ENCODE data around the gene RALGAPA1.
"Not testable (repeated sequence)": the region's sequence is repeated elsewhere in the genome, so short reads cannot be mapped to it uniquely, and the experiment has no call there.

RALGAPA1 gene

DNA sequence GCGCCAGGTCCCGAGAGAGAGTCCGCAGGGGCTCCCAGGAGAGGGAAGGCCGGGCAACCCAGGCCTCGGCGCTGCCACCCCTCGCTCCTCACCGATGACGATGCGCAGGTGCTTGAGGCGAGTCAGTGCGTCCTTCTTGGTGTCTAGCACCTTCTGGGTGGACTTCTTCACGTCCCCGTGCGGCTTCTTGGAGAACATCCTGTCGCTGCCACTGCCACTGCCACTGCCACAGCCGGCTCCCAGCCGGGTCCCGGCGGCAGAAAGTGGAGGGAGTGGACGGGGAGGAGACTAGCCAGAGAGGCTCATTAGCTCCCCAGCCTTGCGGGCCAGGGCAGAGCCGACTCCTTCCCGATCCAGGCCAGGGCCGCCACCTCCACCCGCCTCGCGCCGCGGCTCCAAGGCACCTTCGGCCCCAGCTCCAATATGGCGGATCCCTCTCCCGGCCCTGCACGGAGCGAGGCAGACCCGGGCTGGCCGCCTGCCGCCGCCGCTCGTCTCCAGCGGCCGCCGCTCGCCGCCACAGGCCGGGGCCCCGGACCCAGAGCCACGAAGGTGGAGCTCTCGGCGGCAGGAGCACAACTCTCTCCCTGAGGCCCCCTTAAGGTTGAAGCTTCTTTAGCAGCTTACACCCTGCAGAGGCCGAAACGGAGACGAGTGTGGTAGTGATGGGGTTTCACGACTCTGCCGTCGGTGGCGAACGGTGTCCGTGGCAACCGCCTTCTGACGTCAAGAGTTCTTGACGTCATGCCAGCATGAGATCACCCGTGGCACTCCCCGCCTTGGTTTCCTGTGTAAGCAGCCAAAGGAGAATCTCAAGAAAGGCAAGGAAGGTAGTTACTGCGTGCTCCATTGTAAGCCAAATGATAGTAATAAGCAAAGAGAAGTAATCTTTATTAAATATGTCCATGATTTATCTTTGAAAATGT, at the start of gene RALGAPA1:
TSS of gene RALGAPA1 (minus strand) at position 658 of the 926 bp plus-strand sequence. CDS start at position 198, 460 bp downstream.
- DNase-seq (ENCODE audit: low read depth in 2 of 2), result peak; percentile 85 to 88

- no peak for DNase-seq (ENCODE audit: low read depth in 2 of 2)
Measured at GRCh38 chr14:35858521-35859209, 49.6 kb upstream of the RALGAPA1 start.

GRCh38 chr14:35855876-35856481, 46.9 kb upstream of the RALGAPA1 start:
- no peak for DNase-seq (ENCODE audit: low read depth in 2 of 2)

GRCh38 chr14:35854696-35855270, 45.7 kb upstream of the RALGAPA1 start:
- DNase-seq (ENCODE audit: low read depth in 2 of 2), result no peak

DNA sequence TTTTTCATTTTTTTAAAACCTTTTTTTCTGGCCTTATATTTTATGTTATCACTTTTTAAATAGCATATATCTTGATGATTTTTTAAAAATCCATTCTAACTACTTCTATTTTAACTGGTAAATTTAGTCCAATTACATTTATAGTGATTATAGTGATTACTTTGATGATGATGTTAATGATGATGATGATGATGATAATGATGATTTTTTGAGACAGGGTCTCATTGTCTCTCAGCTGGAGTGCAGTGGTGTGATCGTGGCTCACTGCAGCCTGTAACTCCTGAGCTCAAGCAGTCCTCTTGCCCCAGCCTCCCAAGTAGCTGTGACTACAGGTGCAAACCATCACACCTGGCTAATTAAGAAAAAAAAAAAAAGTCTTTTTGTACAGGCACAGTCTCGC, 44.1 kb upstream of the RALGAPA1 start:
- no peak for DNase-seq (ENCODE audit: low read depth in 2 of 2)

DNA sequence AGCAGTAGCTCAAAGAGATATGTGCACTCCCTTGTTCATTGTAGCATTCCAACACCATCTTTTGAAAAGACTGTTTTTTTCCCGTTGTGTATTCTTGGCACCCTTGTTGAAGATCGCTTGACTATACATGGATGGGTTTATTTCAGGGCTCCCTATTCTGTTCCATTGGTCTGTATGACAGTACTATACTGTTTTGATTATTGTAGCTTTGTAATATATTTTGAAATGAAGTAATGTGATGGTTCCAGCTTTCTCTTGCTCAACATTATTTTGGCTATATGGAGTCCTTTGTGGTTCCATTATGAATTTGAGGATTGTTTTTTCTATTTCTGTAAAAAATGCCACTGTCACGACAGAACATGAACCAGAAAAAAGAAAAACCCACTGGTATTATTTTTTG, 42.7 kb upstream of the RALGAPA1 start:
- no peak for DNase-seq (ENCODE audit: low read depth in 2 of 2)

- DNase-seq (ENCODE audit: low read depth in 2 of 2), result no peak
Measured at GRCh38 chr14:35849122-35849521, 40.0 kb upstream of the RALGAPA1 start.

DNA sequence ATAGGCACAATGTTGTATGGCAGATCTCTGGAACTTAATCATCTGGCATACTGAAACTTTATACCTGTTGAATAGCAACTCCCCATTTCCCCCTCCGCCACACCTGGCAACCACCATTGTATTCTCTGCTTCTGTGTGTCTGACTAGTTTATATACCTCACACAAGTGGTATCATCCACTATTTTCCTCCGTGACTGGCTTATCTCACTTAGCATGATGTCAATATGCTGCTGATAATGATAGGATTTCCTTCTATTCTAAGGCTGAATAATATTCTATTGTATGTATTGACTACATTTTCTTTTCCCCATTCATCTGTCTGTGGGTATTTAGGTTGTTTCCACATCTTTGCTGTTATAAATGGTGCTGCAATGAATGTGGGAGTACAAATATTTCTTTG, 38.5 kb upstream of the RALGAPA1 start:
- DNase-seq (ENCODE audit: low read depth in 2 of 2), result no peak

GRCh38 chr14:35844494-35844893, 35.4 kb upstream of the RALGAPA1 start:
- no peak for DNase-seq (ENCODE audit: low read depth in 2 of 2)

DNA sequence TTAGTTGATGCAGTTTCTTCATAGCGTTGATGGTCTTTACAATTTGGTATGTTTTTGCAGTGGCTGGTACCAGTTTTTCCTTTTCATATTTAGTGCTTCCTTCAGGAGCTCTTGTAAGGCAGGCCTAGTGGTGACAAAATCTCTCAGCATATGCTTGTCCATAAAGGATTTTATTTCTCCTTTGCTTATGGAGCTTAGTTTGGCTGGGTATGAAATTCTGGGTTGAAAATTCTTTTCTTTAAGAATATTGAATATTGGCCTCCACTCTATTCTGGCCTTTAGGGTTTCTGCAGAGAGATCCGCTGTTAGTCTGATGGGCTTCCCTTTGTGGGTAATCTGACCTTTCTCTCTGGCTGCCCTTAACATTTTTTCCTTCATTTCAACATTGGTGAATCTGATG, 33.1 kb upstream of the RALGAPA1 start:
- DNase-seq (ENCODE audit: low read depth in 2 of 2), result not testable (repeated sequence)

DNA sequence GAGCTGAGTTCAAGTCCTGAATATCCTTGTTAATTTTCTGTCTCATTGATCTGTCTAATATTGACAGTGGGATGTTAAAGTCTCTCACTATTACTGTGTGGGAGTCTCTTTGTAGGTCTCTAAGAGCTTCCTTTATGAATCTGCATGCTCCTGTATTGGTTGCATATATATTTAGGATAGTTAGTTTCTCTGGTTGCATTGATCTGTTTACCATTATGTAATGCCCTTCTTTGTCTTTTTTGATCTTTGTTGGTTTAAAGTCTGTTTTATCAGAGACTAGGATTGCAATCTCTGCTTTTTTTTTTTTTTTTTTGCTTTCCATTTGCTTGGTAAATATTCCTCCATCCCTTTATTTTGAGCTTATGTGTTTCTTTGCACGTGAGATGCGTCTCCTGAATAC, 32.6 kb upstream of the RALGAPA1 start:
- DNase-seq (ENCODE audit: low read depth in 2 of 2), result not testable (repeated sequence)

- no peak for DNase-seq (ENCODE audit: low read depth in 2 of 2)
Measured at GRCh38 chr14:35835208-35835982, 26.3 kb upstream of the RALGAPA1 start.

- DNase-seq (ENCODE audit: low read depth in 2 of 2), result no peak
Measured at GRCh38 chr14:35829449-35829848, 20.4 kb upstream of the RALGAPA1 start.

DNA sequence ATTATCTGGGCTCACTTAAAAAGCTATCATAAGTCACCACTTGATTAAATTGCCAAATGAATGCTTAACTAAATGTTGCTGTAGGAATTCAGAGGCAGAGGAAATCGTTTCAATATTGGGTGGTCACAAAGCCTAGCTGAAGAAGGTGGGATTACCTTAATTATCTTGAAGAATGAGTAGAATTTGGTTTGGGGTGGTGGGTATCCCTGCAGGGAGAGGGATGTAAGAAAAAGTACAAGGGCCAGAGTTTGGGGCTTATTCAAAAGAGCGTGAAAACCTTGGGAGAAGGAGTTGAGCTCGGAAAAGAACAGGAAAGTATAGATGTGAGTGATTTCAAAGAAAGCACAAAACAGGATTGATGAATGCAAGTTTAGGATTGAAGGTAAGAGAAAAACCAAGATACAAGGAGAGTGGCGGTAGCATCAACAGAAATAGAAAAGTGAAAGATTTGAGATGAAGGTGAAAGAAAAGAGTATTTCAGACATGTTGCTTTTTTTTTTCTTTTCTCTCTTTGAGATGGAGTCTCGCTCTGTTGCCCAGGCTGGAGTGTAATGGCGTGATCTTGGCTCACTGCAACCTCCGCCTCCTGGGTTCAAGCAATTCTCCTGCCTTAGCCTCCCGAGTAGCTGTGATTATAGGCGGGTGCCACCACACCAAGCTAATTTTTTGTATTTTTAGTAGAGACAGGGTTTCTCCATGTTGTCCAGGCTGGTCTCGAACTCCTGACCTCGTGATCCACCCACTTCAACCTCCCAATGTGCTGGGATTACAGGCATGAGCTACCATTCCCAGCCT, 18.8 kb upstream of the RALGAPA1 start:
- no peak for DNase-seq (ENCODE audit: low read depth in 2 of 2)

DNA sequence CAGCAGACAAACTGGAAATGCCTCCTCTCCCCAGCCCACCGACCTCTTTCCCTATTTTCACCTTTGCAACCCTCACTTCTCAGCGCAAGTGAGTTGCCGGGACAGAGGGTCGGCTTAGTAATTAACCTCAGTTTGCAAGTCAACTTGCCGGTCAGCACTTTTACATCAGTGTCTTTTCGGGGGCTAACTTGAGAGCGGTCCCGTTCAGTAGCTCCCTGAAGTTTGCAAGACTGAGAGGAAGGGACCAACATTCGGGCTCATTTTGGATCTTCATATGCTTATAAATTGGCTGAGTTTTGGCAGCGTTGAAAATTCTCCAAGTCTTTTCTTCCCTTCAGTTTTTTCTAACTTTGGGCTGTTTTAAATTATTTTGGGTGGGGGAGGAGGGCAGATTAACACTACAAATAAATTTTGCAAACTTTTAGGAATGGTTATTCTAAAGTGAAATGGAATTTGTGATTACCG, 17.9 kb upstream of the RALGAPA1 start:
- no peak for DNase-seq (ENCODE audit: low read depth in 2 of 2)

DNA sequence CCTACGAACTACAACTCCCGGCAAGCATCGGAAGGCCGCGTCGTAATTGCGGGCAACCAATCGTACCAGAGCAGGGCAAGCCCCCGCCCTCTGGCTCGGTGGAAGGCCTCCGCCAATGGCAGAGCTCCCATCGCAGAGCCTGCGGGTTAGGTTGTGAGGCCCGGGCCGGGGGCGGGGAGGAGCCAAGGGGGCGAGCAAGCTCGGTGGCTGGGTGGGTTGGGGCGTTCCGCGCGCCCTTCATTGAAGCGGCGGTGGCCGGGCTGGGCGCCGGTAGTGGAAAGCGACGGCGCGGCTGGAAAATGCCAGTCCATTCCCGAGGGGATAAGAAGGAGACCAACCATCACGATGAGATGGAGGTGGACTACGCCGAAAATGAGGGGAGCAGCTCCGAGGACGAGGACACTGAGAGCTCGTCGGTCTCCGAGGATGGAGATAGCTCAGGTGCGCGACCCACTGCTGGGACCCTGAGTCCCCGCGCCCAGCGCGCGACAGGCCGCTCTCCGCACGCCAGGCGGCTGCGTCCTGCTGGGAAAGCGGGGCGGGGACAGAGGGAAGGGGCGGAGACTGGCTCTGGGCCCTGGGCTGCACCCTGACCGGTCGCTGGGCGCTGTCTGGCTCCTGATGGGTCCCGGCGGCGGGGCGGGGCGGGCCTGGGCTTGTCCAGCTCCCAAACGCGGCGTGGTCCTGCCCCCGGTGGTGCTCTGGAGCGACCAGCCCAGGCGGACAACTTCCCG, 17.3 kb upstream of the RALGAPA1 start, which contains the start of gene BRMS1L:
TSS of gene BRMS1L (plus strand) at position 121 of the 734 bp plus-strand sequence. CDS start at position 300, 179 bp downstream.
- DNase-seq (ENCODE audit: low read depth in 2 of 2), result peak; percentile 93 to 94

DNA sequence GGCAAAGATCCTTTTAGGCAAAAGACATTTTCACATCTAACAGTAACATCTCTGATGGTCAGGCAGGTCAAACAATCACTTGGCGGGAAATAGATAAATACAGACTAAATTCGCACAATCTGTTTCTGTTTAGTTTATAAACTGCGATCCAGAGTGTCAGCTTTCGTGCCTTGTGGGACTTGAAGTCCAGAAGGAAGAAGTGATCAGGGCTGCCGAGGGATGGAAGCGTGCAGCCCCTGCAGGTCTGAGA, 16.8 kb upstream of the RALGAPA1 start:
- DNase-seq (ENCODE audit: low read depth in 2 of 2), result no peak

GRCh38 chr14:35824446-35825165, 15.5 kb upstream of the RALGAPA1 start:
- DNase-seq (ENCODE audit: low read depth in 2 of 2), result not testable (repeated sequence)

GRCh38 chr14:35822501-35822900, 13.4 kb upstream of the RALGAPA1 start:
- no peak for DNase-seq (ENCODE audit: low read depth in 2 of 2)

All from stimulated activated CD8-positive, alpha-beta memory T cell treated with anti-CD3 and anti-CD28 coated beads, Interleukin-15, amount 100 ng/mL, for 4 hours (primary cell).